NCI-H345 treated with DMSO at 0.1 percent for 48 hours (cell line): Measurements from ENCODE around the gene MALL.
"Not testable (repeated sequence)": the region's sequence is repeated elsewhere in the genome, so short reads cannot be mapped to it uniquely, and the experiment has no call there.

ENCODE experiments used
- DNase-seq: peaks from one replicate; lab custom pipeline; 2025; ENCODE audit not compliant: unreplicated experiment; lab: John Stamatoyannopoulos, UW

Gene MALL

GRCh38 chr2:110121052-110121334, 5.4 kb upstream of the MALL start:
- no peak for DNase-seq

GRCh38 chr2:110120171-110121051, 4.8 kb upstream of the MALL start:
- DNase-seq, result no peak

GRCh38 chr2:110116033-110116710, 550 bp upstream of the MALL start:
- DNase-seq, result no peak

GRCh38 chr2:110114831-110115255, 779 bp downstream of the MALL start:
- peak; percentile 63 for DNase-seq

- peak; percentile 44 for DNase-seq
These were observed 1.5 kb downstream of the MALL start for GRCh38 chr2:110113961-110114591.

- not testable (repeated sequence) for DNase-seq
These were observed 7.3 kb downstream of the MALL start for GRCh38 chr2:110108291-110108690.

- no peak for DNase-seq
These were observed 8.2 kb downstream of the MALL start for GRCh38 chr2:110107092-110108079.

GRCh38 chr2:110106642-110107041, 9.0 kb downstream of the MALL start:
- DNase-seq, result no peak

GRCh38 chr2:110105608-110106467, 9.8 kb downstream of the MALL start:
- DNase-seq, result no peak

GRCh38 chr2:110105183-110105582, 10.4 kb downstream of the MALL start:
- no peak for DNase-seq

- DNase-seq, result peak; percentile 90
These were observed 11.4 kb downstream of the MALL start for GRCh38 chr2:110104025-110104771.

GRCh38 chr2:110103061-110103961, 12.3 kb downstream of the MALL start:
- DNase-seq, result no peak

GRCh38 chr2:110101901-110102803, 13.5 kb downstream of the MALL start:
- no peak for DNase-seq

- peak; percentile 90 for DNase-seq
These were observed 14.3 kb downstream of the MALL start for GRCh38 chr2:110101280-110101844.

- DNase-seq, result not testable (repeated sequence)
These were observed 14.7 kb downstream of the MALL start for GRCh38 chr2:110100880-110101279.

GRCh38 chr2:110100480-110100879, 15.1 kb downstream of the MALL start:
- DNase-seq, result no peak
